GM23248 (cell line): ENCODE data around the gene DNAH9. TPM values are rescaled to one million over a fixed set of nuclear protein-coding genes. Genes with fewer than 3 reads are reported as not detected.

Experiments used
- DNase-seq: peaks from one replicate; pipeline ENCODE4 v3.0.0-alpha.2; 2015
- H2AFZ ChIP-seq: fragments of 200-600 bp; sonication (generic); 2 replicates; pipeline ENCODE4 v1.6.1; 2016; ENCODE audit warnings: antibody characterized with exemption
- H3F3A ChIP-seq: fragments of 200-600 bp; sonication (generic); 2 replicates; pipeline ENCODE4 v1.6.1; 2016; ENCODE audit warnings: mild to moderate bottlenecking, antibody characterized with exemption, mixed run types; ENCODE audit not compliant: insufficient read depth
- H3K27ac ChIP-seq: fragments of 200-600 bp; sonication (generic); 2 replicates; pipeline ENCODE4 v1.5.1; 2016; ENCODE audit warnings: mild to moderate bottlenecking
- H3K27me3 ChIP-seq: fragments of 200-600 bp; sonication (generic); replicated peaks from 2 replicates; pipeline ENCODE4 v1.6.1; 2016; ENCODE audit warnings: mild to moderate bottlenecking; ENCODE audit not compliant: insufficient read depth
- H3K36me3 ChIP-seq: fragments of 200-600 bp; sonication (generic); 2 replicates; pipeline ENCODE4 v1.6.1; 2016; ENCODE audit warnings: low read depth, mild to moderate bottlenecking
- H3K4me1 ChIP-seq: fragments of 200-600 bp; sonication (generic); 2 replicates; pipeline ENCODE4 v1.6.1; 2016; ENCODE audit warnings: mild to moderate bottlenecking; ENCODE audit not compliant: insufficient read depth
- H3K4me2 ChIP-seq: fragments of 200-600 bp; sonication (generic); one replicate; pipeline ENCODE4 v1.6.1; 2016; ENCODE audit warnings: mild to moderate bottlenecking; ENCODE audit not compliant: unreplicated experiment
- H3K4me3 ChIP-seq: fragments of 200-600 bp; sonication (generic); 2 replicates; pipeline ENCODE4 v1.5.1; 2016; ENCODE audit warnings: mild to moderate bottlenecking
- H3K79me2 ChIP-seq: fragments of 200-600 bp; sonication (generic); 2 replicates; pipeline ENCODE4 v1.6.1; 2016; ENCODE audit warnings: mild to moderate bottlenecking; ENCODE audit not compliant: insufficient read depth
- H3K9ac ChIP-seq: fragments of 200-600 bp; sonication (generic); 2 replicates; pipeline ENCODE4 v1.6.1; 2016; ENCODE audit warnings: mild to moderate bottlenecking
- H3K9me2 ChIP-seq: fragments of 200-600 bp; sonication (generic); 2 replicates; pipeline ENCODE4 v1.6.1; 2016; ENCODE audit warnings: mixed run types, mild to moderate bottlenecking, moderate library complexity; ENCODE audit not compliant: insufficient read depth
- H3K9me3 ChIP-seq: fragments of 200-600 bp; sonication (generic); one replicate; pipeline ENCODE4 v1.6.1; 2017; ENCODE audit warnings: low read depth
- H4K20me1 ChIP-seq: fragments of 200-600 bp; sonication (generic); 2 replicates; pipeline ENCODE4 v1.6.0; 2016; ENCODE audit not compliant: insufficient read depth
- EZH2 ChIP-seq: fragments of 200-600 bp; sonication (generic); IDR thresholded peaks from 2 replicates; pipeline ENCODE4 v1.6.1; 2018; ENCODE audit warnings: antibody characterized with exemption, mild to moderate bottlenecking; ENCODE audit not compliant: insufficient read depth, poor library complexity, severe bottlenecking
- EZH2phosphoT487 ChIP-seq: fragments of 200-600 bp; sonication (generic); IDR thresholded peaks from 2 replicates; pipeline ENCODE4 v1.6.1; 2018; ENCODE audit warnings: antibody characterized with exemption, moderate library complexity, mild to moderate bottlenecking, low read depth; ENCODE audit not compliant: insufficient read depth
- WGBS, 2 experiments: methylation state at CpG; one replicate each; pipeline ENCODE4 v1.1.6; 2015 to 2017; ENCODE audit warnings: low lambda C conversion rate in 2 of 2, low coverage in 1 of 2; ENCODE audit errors: missing lambda C conversion rate in 2 of 2; 5-methylcytosine and 5-hydroxymethylcytosine counted together
- in situ Hi-C: fragments of 300-500 bp; cut with MboI; formaldehyde crosslinking; loops from 2 replicates; pipeline ENCODE4 v1.15.0; 2020
- polyA plus RNA-seq: library from polyadenylated mRNA; unstranded; fragments of >200 nt; fragmentation: Nextera tagmentation; extraction: Ambion mirVana; gene quantifications from 2 replicates; pipeline ENCODE4 v1.2.1, GENCODE V29; 2016
- total RNA-seq: library from RNA; depleted of rRNA; stranded (reverse); fragments of >200 nt; shearing (Covaris generic); gene quantifications from 2 replicates; pipeline ENCODE4 v1.2.3, GENCODE V29; 2014

The DNAH9 gene
- total and polyA plus RNA-seq, 2 experiments from 2014 or later, result not detected

GRCh38 chr17:11825572-11826209 is 227.4 kb downstream of the DNAH9 start:
- Histone ChIP-seq H3K9me3 (no peaks in the 10 kb centered on the region), H3K9ac (no peak overlapping the region), H3K79me2 (no peaks in the 10 kb centered on the region), H4K20me1 (no peaks in the 10 kb centered on the region), H3F3A (no peaks in the 10 kb centered on the region), H3K36me3 (no peaks in the 10 kb centered on the region), H3K9me2 (no peaks in the 10 kb centered on the region), H2AFZ (no peak overlapping the region), H3K27me3 (no peaks in the 10 kb centered on the region), H3K4me3 (no peak overlapping the region), H3K4me1 (no peaks in the 10 kb centered on the region), H3K27ac (no peak overlapping the region), H3K4me2 (no peak overlapping the region)
- WGBS, 2 experiments, result 0 to 6% methylated on average over 1 of the region's 1 CpG
- TF ChIP-seq EZH2 (no peak), EZH2phosphoT487 (no peak)
- in situ Hi-C loops, result no loop called here
- no peak for DNase-seq

DNA sequence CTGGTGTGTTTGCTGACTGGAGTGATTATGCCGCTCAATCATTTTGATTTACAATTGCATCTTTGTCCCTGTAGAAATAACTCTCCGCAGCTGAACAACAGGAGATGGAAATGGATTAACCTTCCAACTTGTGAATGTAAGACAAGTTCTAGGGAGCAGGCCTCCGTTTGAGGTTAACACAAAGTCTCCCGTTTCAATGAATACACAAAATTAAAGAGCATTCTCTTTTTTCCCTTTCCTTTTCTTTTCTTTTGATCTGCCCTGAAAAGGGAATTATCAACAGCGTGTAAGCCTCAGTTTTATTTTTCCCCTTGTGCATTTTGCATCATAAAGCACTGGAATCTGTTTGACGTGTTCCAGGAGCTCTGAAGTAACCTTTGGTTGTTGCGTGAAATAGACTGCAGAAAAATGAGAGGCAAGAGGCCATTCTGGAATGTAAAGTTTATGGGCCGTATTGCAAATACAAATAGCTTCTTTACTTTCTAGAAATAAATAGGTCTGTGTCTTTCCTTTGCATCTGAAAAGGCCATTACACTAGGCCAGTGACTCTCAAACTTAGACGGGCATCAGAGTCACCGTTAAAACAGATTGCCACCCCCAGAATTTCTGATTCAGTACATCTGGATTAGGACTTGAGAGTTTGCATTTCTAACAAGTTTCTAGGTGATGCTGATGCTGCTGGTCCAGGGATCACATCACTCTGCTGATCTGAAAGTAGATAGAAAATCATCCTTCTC is 234.3 kb downstream of the DNAH9 start:
- Histone ChIP-seq H3K79me2 (no peaks in the 10 kb centered on the region), H4K20me1 (no peaks in the 10 kb centered on the region), H3K4me3 (no peak overlapping the region), H3K27me3 (no peaks in the 10 kb centered on the region), H3K4me2 (no peak overlapping the region), H3K9me2 (no peaks in the 10 kb centered on the region), H3K4me1 (no peaks in the 10 kb centered on the region), H3F3A (no peaks in the 10 kb centered on the region), H3K27ac (no peak overlapping the region), H3K36me3 (no peaks in the 10 kb centered on the region), H2AFZ (no peak overlapping the region), H3K9ac (no peak overlapping the region), H3K9me3 (no peaks in the 10 kb centered on the region)
- 39 to 42% methylated on average over 10 of the region's 10 CpGs for WGBS, 2 experiments
- DNase-seq, result no peak
- in situ Hi-C loops, result no loop called here
- TF ChIP-seq EZH2phosphoT487 (no peak), EZH2 (no peak)

GRCh38 chr17:11836508-11836907 is 238.2 kb downstream of the DNAH9 start:
- Histone ChIP-seq H3F3A (no peaks in the 10 kb centered on the region), H3K4me3 (no peak overlapping the region), H3K79me2 (no peaks in the 10 kb centered on the region), H3K27ac (no peak overlapping the region), H3K27me3 (no peaks in the 10 kb centered on the region), H3K9ac (no peak overlapping the region), H3K9me3 (no peaks in the 10 kb centered on the region), H4K20me1 (no peaks in the 10 kb centered on the region), H3K4me2 (no peak overlapping the region), H3K9me2 (no peaks in the 10 kb centered on the region), H3K4me1 (no peaks in the 10 kb centered on the region), H2AFZ (no peak overlapping the region), H3K36me3 (no peaks in the 10 kb centered on the region)
- WGBS, 2 experiments, result 24 to 41% methylated on average over 5 of the region's 5 CpGs
- in situ Hi-C loops, result no loop called here
- TF ChIP-seq EZH2phosphoT487 (no peak), EZH2 (no peak)
- no peak for DNase-seq

- H3K9me2 ChIP-seq, result no peaks in the 10 kb centered on the region
- H3K9ac ChIP-seq, result no peak overlapping the region
- no peak overlapping the region for H3K4me2 ChIP-seq
- no peaks in the 10 kb centered on the region for H3K27me3 ChIP-seq
- in situ Hi-C loops, result no loop called here
- H3K79me2 ChIP-seq, result no peaks in the 10 kb centered on the region
- H4K20me1 ChIP-seq, result no peaks in the 10 kb centered on the region
- no peak overlapping the region for H3K27ac ChIP-seq
- no peak overlapping the region for H3K4me3 ChIP-seq
- TF ChIP-seq EZH2 (no peak), EZH2phosphoT487 (no peak)
- 33 to 56% methylated on average over 2 of the region's 2 CpGs for WGBS, 2 experiments
- no peaks in the 10 kb centered on the region for H3K4me1 ChIP-seq
- H3K36me3 ChIP-seq, result no peaks in the 10 kb centered on the region
- DNase-seq, result no peak
- no peaks in the 10 kb centered on the region for H3F3A ChIP-seq
- no peak overlapping the region for H2AFZ ChIP-seq
- H3K9me3 ChIP-seq, result no peaks in the 10 kb centered on the region
These were observed 241.8 kb downstream of the DNAH9 start for GRCh38 chr17:11840052-11840451.
